ENCODE measurements around the gene CEP170.
"Not testable (repeated sequence)": the region's sequence is repeated elsewhere in the genome, so short reads cannot be mapped to it uniquely, and the experiment has no call there.

Gene CEP170

DNA sequence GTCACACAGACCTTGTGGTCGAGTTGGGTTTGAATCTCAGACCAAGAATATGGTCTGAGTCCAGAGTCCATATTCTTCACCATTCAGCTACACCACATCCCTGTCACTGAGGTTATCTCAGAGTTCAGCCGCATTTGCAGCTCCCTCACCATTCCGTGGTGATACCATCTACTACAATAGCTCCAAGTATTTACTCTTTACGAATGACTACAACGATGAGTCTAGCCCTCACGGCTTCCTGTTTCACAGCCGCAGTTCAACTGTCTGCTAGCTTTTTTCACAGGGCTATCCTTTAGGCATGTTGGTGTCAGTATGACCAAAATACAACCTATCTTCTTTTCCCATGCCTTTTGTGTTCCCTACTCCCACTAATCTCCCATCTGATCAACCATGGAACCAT is 104.2 kb downstream of the CEP170 start:
- DNase-seq: not testable (repeated sequence)

DNA sequence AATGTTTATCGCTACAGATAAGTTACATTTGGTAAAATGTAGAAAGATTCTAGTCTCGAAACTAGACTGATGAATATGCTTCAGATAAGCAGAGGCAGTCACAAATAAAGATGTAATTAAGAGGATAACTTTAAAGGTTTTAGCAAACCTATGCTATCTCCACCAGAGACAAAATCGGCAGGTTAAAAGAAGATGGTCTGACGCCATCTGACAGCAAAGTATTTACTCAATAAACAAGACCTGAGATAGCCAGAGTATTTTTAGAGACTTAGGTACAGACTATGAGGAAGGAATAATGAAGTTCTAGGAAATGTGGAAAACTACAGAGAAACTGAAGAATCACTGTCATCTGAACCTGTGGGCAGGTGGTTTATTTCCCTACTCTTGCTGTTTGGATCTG is 106.0 kb downstream of the CEP170 start:
- DNase-seq: not testable (repeated sequence)

GRCh38 chr1:243147351-243147750 is 107.7 kb downstream of the CEP170 start:
- not testable (repeated sequence) for DNase-seq

DNA sequence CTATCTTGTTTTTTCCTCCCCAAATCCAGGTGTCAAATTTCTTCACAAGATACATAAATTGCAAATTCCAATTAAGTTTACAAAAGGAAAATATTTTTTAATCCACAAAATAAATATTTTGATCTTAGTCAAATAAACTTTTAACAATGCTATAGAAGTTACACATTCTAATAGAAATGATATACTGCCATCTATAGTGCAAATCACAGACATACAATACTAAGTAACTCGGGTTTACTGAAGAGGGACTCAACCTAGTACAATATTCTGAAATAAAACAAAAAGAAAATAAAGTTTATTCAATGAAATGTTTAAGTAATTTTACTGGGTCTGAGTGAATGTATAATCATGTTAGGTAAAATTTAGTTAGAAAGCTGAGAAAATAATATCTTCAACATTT is 114.6 kb downstream of the CEP170 start:
- not testable (repeated sequence) for DNase-seq

- DNase-seq: not testable (repeated sequence)
These were observed 132.1 kb downstream of the CEP170 start for GRCh38 chr1:243122876-243123409.

GRCh38 chr1:243121939-243122338 is 133.1 kb downstream of the CEP170 start:
- not testable (repeated sequence) for DNase-seq

DNA sequence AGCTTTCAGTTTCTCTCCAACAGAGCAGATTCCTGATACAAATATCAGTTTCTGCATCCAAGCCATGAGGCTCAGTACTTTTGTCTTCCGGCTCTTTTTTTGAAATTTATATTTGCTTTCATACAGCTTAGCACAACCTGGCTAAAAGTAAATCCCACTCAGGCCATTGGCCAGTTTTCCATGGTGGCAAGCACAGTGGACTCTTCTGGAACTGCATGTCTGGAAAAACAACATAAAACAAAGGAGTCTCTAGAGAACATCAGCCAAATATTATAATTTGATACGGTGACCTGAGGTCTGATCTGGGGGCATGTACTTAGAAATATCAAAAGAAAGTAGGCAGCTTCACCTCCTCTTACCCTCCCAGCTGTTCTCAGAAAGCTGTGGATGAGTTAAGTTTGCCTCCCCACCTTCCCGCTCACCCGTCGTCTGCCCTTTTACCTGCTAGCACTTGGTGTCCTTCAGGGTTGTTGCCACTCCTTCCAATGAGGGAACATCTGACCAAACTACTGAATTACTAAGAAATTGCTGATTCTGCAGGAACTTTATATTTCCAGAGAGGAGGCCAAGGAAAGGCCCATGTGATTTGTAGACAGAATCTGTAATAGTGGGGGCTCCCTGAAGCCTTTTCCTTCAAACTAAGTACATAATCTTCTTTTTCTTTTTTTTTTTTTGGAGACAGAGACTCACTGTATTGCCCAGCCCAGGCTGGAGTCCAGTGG is 136.3 kb downstream of the CEP170 start:
- DNase-seq: not testable (repeated sequence)

GRCh38 chr1:243116187-243116586 is 138.9 kb downstream of the CEP170 start:
- DNase-seq: not testable (repeated sequence)

DNA sequence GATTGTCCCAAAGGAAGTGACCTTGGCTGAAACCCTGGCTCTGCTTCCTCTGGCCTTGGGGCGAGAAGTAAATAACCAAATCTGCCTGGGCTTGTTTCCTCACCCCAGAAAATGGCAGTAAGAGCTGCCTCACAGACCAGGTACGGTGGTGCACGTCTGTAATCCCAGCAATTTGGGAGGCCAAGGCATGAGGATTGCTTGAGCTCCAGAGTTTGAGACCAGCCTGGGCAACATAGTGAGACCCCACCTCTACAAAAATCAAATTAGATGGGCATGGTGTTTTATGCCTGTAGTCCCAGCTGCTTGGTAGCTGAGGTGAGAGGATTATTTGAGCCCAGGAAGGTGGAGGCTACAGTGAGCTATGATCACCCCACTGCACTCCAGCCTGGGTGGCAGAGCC is 140.3 kb downstream of the CEP170 start:
- DNase-seq: not testable (repeated sequence)

DNA sequence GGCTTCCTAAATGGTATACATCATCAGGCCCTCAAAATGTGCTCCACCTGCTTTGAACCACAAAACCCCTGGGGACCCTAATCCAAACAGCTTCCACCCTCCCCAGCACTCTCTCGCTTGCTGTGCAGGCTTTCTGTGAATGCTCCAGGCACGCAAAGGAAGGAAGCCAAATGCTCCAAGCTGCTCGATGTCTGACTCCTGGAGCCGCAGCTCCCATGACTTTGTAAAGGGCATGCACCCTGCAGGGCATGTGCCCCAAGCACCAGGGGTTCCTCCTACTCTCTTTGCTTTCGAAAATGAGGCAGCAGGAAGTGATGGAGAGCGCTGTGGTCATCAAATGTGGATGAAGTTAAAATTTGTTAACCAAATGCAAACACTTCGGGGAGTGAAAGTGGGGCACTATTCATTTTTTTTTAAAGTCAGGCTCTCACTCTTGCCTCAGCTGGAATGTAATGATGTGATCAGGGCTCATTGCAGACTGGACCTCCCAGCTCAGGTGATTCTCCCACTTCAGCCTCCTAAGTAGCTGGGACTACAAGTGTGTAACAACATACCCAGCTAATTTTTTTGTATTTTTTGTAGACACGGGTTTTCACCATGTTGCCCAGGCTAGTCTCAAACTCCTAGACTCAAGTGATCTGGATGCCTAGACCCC is 140.9 kb downstream of the CEP170 start:
- not testable (repeated sequence) for DNase-seq

- not testable (repeated sequence) for DNase-seq
These were observed 147.9 kb downstream of the CEP170 start for GRCh38 chr1:243107171-243107570.

DNA sequence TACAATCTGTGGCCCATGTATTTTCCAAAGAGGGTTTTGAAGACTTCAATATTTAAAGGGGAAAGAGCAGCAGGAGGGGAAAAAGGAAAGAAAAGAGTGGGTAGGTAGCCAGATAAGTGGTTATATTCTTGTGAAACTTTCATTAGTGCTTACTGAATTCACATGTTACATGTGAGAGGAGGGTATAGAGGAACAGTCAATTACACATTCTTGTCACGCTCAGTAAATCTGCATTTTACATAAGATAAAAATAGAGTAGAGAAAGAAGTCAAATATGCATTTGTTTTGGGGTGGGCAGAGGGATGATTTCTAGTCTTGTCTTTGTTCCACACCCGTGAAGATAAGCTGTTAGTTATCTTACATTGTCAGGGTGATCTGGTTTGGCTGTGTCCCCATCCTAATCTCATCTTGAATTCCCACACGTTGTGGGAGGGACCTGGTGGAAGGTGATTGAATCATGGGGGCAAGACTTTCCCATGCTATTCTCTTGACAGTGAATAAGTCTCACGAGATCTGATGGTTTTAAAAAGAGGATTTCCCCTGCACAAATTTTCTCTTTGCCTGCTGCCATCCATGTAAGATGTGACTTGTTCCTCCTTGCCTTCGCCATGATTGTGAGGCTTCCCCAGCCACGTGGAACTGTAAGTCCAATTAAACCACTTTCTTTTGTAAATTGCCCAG is 149.3 kb downstream of the CEP170 start:
- DNase-seq: not testable (repeated sequence)

- DNase-seq: not testable (repeated sequence)
These were observed 150.0 kb downstream of the CEP170 start for GRCh38 chr1:243105104-243105503.

DNA sequence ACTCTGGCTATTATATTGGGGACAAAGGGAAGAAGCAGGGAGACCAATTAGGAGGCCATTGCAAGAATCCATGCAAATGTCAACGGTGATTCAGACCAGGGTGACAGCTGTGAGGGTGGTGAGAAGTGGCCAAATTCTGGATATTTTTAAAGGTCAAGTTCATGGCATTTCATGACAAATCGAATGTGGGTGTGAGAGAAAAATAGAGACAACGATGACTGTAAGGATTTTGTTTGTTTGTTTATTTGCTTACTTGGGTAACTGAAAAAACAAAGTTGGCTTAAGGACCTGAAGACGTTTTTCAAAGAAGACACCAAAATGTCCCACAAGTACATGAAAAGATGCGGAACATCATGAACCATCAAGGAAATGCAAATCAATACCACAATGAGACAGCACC is 150.6 kb downstream of the CEP170 start:
- not testable (repeated sequence) for DNase-seq

GRCh38 chr1:243101551-243102050 is 153.5 kb downstream of the CEP170 start:
- peak; percentile 35 to 51 for DNase-seq

GRCh38 chr1:243087368-243087767 is 167.7 kb downstream of the CEP170 start:
- not testable (repeated sequence) for DNase-seq

All from activated CD4-positive, alpha-beta T cell treated with anti-CD3 and anti-CD28 coated beads for 4 hours (primary cell).